GM12891 (cell line): Measurements from ENCODE around the gene CELF6.

ENCODE experiments used
- POLR2A ChIP-seq: IDR thresholded peaks from 2 replicates; pipeline ENCODE4 v1.6.1; 2011; ENCODE audit warnings: low read depth, low read length, control low read depth
- POLR2AphosphoS5 ChIP-seq: IDR thresholded peaks from 2 replicates; pipeline ENCODE4 v1.6.1; 2011; ENCODE audit warnings: low read depth, low read length, control low read depth
- POU2F2 ChIP-seq: IDR thresholded peaks from 2 replicates; pipeline ENCODE4 v1.6.1; 2011; ENCODE audit warnings: low read depth, mild to moderate bottlenecking, control low read depth, low read length, moderate library complexity
- SPI1 ChIP-seq: IDR thresholded peaks from 2 replicates; pipeline ENCODE4 v1.6.1; 2011; ENCODE audit warnings: low read depth, low read length, control low read depth

GRCh38 chr15:72278737-72279136 is 41.2 kb downstream of the CELF6 start:
- TF ChIP-seq POU2F2 = no peak
- no peak for TF ChIP-seq POLR2A
- no peak for TF ChIP-seq SPI1
- TF ChIP-seq POLR2AphosphoS5 = no peak
